ENCODE data around the gene CTU2.

CTU2 gene

DNA sequence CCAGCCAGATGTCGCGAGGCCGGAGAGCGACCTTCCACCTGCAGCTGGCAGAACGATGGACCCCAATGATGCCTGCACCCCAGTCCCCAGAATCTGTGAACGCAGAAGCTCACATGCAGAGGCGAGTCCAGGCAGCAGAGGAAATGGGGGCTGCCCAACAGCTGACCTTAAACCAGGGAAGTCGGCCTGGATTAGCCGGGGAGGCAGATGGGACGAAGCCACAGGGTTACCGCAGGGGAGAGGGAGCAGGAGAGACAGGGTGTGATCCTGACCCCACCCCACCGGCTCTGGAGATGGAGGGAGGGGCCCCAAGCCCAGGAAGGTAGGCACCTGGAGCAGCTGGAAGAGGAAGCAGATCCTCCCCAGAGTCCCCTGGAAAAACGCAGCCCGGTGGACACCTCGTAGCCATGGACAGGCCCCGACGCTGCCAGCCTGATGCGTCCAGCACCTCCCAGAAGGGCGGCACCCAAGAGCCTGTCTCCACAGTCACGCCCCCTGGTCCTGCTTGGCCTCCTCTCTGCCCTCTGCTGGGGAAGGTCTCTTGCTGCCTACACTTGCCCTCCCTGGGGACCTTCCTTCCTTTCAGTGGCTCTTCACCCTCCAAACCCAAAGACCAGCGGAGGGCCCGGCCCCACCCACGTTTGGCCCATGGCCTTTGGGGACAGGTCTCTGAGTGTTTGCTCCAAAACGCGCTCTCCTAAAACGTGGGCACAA is 41.4 kb downstream of the CTU2 start:
- DNase-seq: no peak

DNA sequence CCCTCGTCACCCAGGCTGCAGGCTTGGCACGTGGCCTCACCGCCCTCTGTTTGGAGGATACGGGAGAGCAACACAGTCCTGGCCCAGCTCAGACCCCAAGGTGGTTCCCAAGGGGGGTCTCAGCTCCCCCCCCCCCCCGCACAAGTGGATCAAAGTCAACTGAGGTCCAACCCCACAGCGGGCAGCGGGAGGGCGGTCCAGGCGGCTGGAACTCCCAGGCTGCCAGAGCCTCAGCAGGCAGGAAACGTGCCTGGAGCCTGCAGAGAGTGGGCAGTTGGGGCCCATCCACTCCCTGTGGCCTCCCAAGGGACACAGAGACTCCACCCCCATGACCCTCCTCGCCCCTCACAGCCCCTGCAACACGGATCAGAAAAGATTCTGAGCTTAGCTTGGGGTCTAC is 42.1 kb downstream of the CTU2 start:
- DNase-seq: no peak

GRCh38 chr16:88749358-88749757 is 43.1 kb downstream of the CTU2 start:
- DNase-seq: no peak

- no peak for DNase-seq
These were observed 44.6 kb downstream of the CTU2 start for GRCh38 chr16:88750854-88751253.

DNA sequence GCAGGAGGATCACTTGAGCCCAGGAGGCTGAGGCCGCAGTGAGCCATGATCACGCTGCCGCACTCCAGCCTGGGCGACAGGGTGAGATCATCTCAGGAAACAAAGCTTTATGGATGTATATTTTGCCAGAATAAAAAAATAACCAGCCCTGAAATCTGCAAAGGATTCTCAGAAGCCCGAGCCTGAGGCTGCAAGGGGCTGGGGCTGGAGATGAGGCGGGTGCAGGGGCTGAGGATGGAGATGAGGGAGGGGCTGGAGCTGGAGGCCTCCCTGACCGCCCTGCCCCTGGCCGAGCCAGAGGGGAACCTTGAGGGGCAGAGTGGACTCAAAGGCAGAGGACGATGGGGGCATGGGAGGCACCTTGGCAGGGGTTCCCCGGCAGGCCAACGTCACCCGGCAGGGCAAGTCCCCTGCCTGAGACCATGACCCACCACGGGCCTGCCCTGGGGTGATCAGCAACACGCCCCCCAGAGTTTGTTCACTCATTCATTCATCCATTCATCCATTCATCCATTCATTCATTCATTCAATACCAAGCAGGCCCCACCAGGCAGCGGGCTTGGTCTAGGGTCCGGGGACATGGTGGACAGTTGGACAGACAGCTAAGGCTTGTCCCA is 46.2 kb downstream of the CTU2 start:
- DNase-seq: no peak

GRCh38 chr16:88753191-88753590 is 46.9 kb downstream of the CTU2 start:
- DNase-seq: no peak

- no peak for DNase-seq
These were observed 47.3 kb downstream of the CTU2 start for GRCh38 chr16:88753602-88754001.

DNA sequence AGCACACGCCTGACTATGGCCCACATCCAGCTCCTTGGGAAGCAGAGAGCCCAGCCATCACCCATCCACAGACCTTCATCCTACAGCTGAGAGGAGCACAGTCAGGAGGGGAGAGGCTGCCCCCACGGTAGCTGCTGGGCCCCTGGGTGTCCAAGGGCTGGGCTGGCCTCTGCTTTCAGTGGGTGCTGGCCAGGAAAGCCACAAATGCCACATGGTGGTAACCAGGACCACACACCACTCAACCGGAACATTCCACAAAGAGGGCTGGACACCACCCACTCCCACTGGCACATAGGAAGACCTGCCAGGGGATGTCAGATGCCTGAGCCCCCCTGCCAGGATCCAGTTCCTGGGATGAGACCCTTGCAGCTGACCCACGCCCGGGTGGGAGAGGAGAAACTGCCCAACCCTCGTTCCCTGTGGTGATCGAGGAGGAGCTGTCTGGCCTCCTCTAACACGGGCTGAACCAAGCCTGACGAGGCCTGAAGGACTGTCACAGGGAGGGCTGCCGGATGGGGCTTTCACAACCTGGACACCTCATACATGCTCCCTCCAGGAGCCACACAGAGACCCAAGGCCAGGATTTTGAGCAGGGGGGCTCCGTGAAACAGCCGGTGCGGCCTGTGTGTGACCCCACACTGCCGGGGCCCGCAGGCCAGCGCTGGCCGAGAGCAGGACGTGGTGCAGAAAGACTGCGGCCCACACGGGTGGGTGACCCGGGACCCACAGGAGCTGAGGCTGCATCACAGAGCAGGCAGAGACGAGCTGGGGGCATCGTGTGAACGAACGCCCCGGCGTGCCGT is 48.0 kb downstream of the CTU2 start:
- DNase-seq: no peak

DNA sequence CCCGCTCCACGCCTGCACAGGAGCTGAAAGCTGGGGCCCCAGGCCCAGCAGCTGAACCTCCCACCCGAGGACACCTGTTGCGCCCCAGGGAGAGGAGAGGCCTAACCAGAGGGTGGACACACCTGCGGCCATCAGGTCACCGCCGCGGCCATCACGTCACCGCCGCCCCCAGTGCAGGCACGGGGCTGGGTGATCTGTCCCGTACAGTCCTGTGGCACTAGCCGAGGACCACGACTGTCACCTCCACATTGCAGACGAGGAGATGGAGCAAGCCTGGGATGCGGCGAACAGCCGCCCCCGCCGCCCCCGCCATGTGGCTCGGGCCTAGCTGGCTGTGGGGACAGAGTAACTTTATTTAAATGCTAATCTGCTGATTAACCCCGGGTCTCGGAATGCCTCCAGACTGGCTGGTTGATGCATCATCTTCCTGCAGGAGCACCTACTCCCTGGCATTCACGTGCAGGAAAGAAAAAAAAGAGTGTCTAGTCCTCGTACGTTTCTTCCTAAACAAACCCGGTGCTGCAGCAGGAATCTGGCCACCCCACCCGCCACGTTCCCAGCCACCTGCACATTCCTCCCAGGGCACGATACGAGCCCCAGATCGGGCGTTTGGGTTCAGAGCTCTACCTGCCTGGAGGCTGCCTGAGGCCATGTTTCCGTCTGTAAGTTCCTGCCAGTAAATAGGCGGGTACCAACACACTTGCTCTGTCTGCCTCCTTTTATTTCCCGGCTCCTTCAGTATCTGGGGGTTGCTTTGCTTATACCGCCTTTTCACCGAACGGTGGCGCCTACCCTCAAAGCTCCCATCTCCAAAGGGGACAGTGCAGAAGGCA is 48.8 kb downstream of the CTU2 start:
- peak; percentile 43 for DNase-seq

DNA sequence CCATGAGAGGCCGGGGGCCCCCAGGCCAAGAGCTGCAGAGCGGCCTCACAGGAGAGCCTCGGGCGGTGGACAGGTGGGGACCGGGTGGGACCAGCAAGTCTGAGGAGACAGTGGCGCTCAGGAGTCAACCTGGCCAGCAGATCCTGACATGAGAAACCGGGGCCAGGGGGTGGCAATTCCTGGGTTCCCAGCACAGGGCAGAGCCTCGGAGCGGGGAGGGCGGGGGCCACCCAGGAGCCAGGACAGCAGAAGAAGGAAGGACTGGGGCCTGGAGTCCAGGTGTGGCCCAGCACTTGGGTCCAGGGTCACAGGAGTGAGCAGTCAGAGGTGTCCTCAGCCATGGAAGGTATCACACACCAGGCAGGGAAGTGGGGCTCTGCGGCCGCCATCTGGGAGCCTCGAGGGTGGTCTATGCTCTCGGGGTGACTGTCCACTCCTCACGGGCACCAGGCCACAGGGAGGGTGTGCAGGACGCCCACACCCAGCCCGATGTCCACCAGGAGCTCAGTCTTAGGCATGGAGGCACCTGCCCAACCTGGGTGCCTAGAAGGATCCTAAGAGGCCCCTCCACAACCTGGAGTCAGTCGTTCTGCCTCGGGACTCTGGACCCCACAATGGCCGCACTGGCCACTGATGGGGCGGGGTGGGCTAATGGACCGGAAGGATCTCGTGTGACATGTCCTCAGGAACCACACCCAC is 49.6 kb downstream of the CTU2 start:
- DNase-seq: no peak

GRCh38 chr16:88758227-88758943 is 52.1 kb downstream of the CTU2 start:
- DNase-seq: no peak

GRCh38 chr16:88758944-88759244 is 52.6 kb downstream of the CTU2 start:
- no peak for DNase-seq

GRCh38 chr16:88759245-88759975 is 53.1 kb downstream of the CTU2 start:
- DNase-seq: no peak

DNA sequence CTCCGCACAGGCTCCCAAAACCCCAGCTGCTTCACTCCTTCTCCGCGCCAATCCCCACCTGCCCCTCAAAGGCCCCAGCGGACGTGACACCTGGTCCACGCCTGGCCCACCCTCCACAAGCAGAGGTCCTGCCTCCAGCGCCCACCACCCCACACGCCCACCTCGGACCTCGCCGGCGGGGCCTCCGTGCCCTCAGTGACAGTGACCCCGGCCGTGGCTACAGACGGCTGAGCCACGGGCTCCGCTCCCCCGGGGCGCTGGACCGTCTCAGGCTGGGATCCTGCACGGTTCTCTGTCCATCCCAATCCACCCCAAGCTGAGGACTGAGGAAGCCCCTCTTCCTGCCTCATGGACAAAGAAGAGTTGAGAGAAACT is 53.7 kb downstream of the CTU2 start:
- DNase-seq: no peak

- no peak for DNase-seq
These were observed 54.3 kb downstream of the CTU2 start for GRCh38 chr16:88760424-88761142.

DNA sequence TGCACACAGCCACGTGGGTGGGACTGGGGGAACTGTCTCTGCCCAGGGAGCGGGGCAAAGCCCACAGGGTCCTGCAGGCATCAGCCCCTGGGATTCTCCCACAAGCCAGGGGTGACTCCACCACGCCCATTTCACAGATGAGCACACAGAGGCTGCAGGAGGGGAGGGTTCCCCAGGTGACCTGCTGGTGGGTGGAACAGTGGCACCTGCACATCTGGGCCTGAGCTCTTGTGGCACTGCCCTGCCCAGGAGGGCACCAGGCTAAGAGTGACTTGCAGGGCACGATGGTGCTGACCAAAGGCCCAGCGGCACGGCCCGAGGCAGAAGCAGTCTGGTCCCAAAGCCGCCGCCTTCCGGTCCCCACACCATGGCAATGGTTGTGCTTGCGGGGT is 54.8 kb downstream of the CTU2 start:
- no peak for DNase-seq

DNA sequence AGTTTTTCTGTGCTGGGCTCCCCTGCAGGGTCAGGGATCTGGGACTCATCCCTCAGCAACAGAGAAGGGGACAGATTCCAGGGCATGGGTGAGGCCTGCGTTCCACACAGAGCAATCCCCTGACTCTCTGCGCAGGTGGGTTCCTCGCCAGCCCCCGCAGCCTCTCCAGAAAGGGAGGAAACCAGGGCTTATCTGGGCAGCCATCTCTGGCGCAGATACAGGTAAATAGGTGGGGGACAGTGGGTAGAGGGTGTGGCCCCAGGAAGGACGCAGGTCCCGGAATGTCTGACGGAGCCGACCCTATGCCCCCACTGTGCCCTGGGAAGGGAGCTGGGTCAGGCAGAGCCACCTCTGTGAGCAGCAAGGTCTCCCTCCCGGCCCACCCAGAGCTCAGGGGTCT is 55.5 kb downstream of the CTU2 start:
- DNase-seq: no peak

GRCh38 chr16:88762258-88762870 is 56.1 kb downstream of the CTU2 start:
- no peak for DNase-seq

DNA sequence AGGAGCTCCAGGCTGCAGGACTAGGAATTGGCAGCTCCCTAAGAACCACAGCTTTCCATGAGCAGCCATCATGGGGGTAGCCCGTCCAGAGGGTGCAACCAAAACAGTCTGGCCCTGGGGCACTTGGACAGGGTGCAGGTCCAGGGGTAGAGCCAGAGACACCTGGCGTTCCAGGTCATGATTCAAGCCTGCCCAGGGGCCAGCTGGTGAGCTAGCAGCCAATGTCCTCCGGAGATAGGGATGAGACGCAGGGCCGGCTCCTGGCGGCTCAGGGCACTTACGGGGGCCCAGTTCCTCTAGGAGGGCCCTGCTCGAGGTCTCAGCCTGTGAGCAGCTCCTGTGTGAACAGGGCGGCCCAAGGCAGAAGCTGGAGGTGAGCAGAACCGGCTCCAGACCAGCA is 56.6 kb downstream of the CTU2 start:
- no peak for DNase-seq

DNA sequence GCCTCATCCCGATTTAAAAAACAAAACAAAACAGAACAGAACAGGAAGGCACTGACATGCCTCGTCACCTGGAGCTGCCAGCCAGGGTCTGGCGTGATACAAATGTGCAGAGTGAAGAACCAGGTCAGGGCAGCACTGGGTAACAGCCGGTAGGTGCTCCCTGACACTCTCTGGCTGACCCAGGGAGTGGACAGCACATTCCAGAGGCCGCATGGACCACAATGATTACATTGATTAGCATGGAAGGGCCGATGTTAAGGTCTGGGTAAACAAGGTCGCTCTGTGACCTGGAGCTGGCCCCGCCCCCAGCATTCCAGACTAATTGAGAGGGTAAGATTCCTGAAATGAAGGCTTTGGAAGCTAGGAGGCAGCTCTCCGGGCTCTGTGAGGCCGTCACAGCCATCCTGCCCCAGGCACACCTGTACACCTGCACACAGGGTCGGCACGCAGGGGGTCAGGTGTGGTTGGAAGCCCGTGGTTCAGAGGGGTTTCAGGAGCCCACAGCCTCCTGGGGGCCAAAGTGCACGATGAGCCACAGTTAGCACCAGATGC is 57.3 kb downstream of the CTU2 start:
- DNase-seq: no peak

Measured in fibroblast of skin of right quadriceps (primary cell).